PC-9 (cell line): ENCODE results near the gene AMZ1. TPM values are rescaled to one million over a fixed set of nuclear protein-coding genes. Genes with fewer than 3 reads are reported as not detected.

Source experiments
- BruUV-seq: library from RNA; stranded (reverse); fragments of 400-500 nt; replicated peaks from 2 replicates; lab custom pipeline; 2021; lab: Mats Ljungman, UMichigan
- CTCF ChIA-PET: fragments of 300-600 bp; sonication (Branson Sonifier 250); formaldehyde crosslinking; loops from one replicate; lab custom pipeline; 2022; ENCODE audit warnings: antibody characterized with exemption; lab: Charles Lee
- POLR2A ChIA-PET: fragments of 300-600 bp; sonication (Branson Sonifier 250); formaldehyde crosslinking; loops from one replicate; lab custom pipeline; 2022; ENCODE audit warnings: antibody characterized with exemption; ENCODE audit not compliant: unreplicated experiment; lab: Charles Lee
- DNase-seq, 2 experiments: peaks; one replicate each; pipeline versions ENCODE4 v3.0.0 to v3.0.0-alpha.2; 2015 to 2022; ENCODE audit warnings: mixed read lengths in 1 of 2
- H2AFZ ChIP-seq: fragments of 200-600 bp; sonication (generic); 2 replicates; pipeline ENCODE4 v1.8.1; 2017; ENCODE audit warnings: antibody characterized with exemption
- H3F3A ChIP-seq: fragments of 200-600 bp; sonication (generic); 2 replicates; pipeline ENCODE4 v1.8.1; 2017; ENCODE audit warnings: antibody characterized with exemption, mild to moderate bottlenecking, low read depth; ENCODE audit not compliant: insufficient read depth
- H3K27ac ChIP-seq: fragments of 200-600 bp; sonication (generic); 2 replicates; pipeline ENCODE4 v1.6.1; 2016; ENCODE audit warnings: mixed run types
- H3K27me3 ChIP-seq: fragments of 200-600 bp; sonication (generic); 2 replicates; pipeline ENCODE4 v1.6.1; 2016; ENCODE audit warnings: low read depth, mixed run types; ENCODE audit not compliant: insufficient read depth
- H3K36me3 ChIP-seq: fragments of 200-600 bp; sonication (generic); 2 replicates; pipeline ENCODE4 v1.6.1; 2016; ENCODE audit warnings: low read depth, mixed run types
- H3K4me1 ChIP-seq: fragments of 200-600 bp; sonication (generic); replicated peaks from 2 replicates; pipeline ENCODE4 v1.6.1; 2016; ENCODE audit warnings: mixed run types; ENCODE audit not compliant: insufficient read depth
- H3K4me2 ChIP-seq: fragments of 200-600 bp; sonication (generic); 2 replicates; pipeline ENCODE4 v1.6.1; 2017; ENCODE audit warnings: mixed run types
- H3K4me3 ChIP-seq: fragments of 200-600 bp; sonication (generic); 2 replicates; pipeline ENCODE4 v1.6.1; 2016; ENCODE audit warnings: mixed run types
- H3K79me2 ChIP-seq: fragments of 200-600 bp; sonication (generic); 2 replicates; pipeline ENCODE4 v1.6.1; 2017; ENCODE audit warnings: low read depth, mixed run types
- H3K9me2 ChIP-seq: fragments of 200-600 bp; sonication (generic); 2 replicates; pipeline ENCODE4 v1.8.1; 2017; ENCODE audit warnings: mild to moderate bottlenecking; ENCODE audit not compliant: insufficient read depth
- H3K9me3 ChIP-seq: fragments of 200-600 bp; sonication (generic); 2 replicates; pipeline ENCODE4 v1.8.1; 2016; ENCODE audit warnings: low read depth; ENCODE audit not compliant: insufficient read depth
- H4K20me1 ChIP-seq: fragments of 200-600 bp; sonication (generic); 2 replicates; pipeline ENCODE4 v1.8.1; 2017; ENCODE audit not compliant: insufficient read depth
- CTCF ChIP-seq: fragments of 200-600 bp; sonication (generic); conservative IDR thresholded peaks from 2 replicates; pipeline ENCODE4 v1.6.1; 2017; ENCODE audit warnings: mixed run types, antibody characterized with exemption, mild to moderate bottlenecking, moderate library complexity
- EZH2 ChIP-seq: fragments of 200-600 bp; sonication (generic); IDR thresholded peaks from 2 replicates; pipeline ENCODE4 v1.8.0; 2017; ENCODE audit warnings: antibody characterized with exemption, low read depth
- intact Hi-C: fragments of 100-400 bp; cut with micrococcal nuclease; formaldehyde crosslinking; loops from one replicate; pipeline ENCODE4 v1.10.0; 2022; ENCODE audit not compliant: unreplicated experiment
- total RNA-seq: library from RNA; stranded (reverse); gene quantifications from 2 replicates; pipeline ENCODE4 v1.2.3, GENCODE V29; 2021

Gene AMZ1
- total RNA-seq, 1 experiment from 2014 or later, result not detected

- H3K79me2 ChIP-seq, result peaks cover 73% of the 10 kb centered on the region
- POLR2A ChIA-PET, result interaction anchor here (0.6 to 0.7 kb wide), 2 partner anchors 23 to 96 kb away, joined by 3 to 11 read pairs; no protein-coding TSS in a partner anchor
- H3K9me3 ChIP-seq, result 0 out of 2 replicates have a peak, but pooled peaks cover 2% of the 10 kb centered on the region
- no peak overlapping the region for H3K4me3 ChIP-seq
- peaks cover 20% of the 10 kb centered on the region for H3F3A ChIP-seq
- CTCF ChIA-PET, result interaction anchor here (0.6 kb wide), 1 partner anchor 41 kb away, joined by 3 read pairs; no protein-coding TSS in a partner anchor
- intact Hi-C loops, result no loop called here
- no peaks in the 10 kb centered on the region for H3K27me3 ChIP-seq
- peaks cover 8% of the 10 kb centered on the region for H3K4me1 ChIP-seq
- H3K36me3 ChIP-seq, result peaks cover 13% of the 10 kb centered on the region
- no TSS peak for BruUV-seq
- H4K20me1 ChIP-seq, result no peaks in the 10 kb centered on the region
- DNase-seq, result no peak
- no peak overlapping the region for H3K4me2 ChIP-seq
- H3K9me2 ChIP-seq, result no peaks in the 10 kb centered on the region
- H2AFZ ChIP-seq, result no peak overlapping the region
- no peak overlapping the region for H3K27ac ChIP-seq
- TF ChIP-seq CTCF, result no peak
- no peak for TF ChIP-seq EZH2
Measured at GRCh38 chr7:2751086-2751485, 63.1 kb downstream of the AMZ1 start.

- H3K27me3 ChIP-seq, result no peaks in the 10 kb centered on the region
- no peak overlapping the region for H2AFZ ChIP-seq
- H3K4me1 ChIP-seq, result peaks cover 28% of the 10 kb centered on the region
- no peaks in the 10 kb centered on the region for H3K9me3 ChIP-seq
- H3K9me2 ChIP-seq, result no peaks in the 10 kb centered on the region
- DNase-seq, result no peak
- no peak overlapping the region for H3K4me3 ChIP-seq
- H3K27ac ChIP-seq, result no peak overlapping the region
- H3K79me2 ChIP-seq, result peaks cover 70% of the 10 kb centered on the region
- intact Hi-C loops, result no loop called here
- no peaks in the 10 kb centered on the region for H4K20me1 ChIP-seq
- no TSS peak for BruUV-seq
- no peak overlapping the region for H3K4me2 ChIP-seq
- ChIA-PET CTCF (no interaction called here), POLR2A (no interaction called here)
- TF ChIP-seq EZH2 (no peak), CTCF (no peak)
- H3K36me3 ChIP-seq, result peaks cover 19% of the 10 kb centered on the region
- H3F3A ChIP-seq, result peaks cover 40% of the 10 kb centered on the region
Measured at GRCh38 chr7:2753148-2753547, 65.1 kb downstream of the AMZ1 start.

GRCh38 chr7:2754086-2754485 lies 66.1 kb downstream of the AMZ1 start:
- H3K27ac ChIP-seq, result no peak overlapping the region
- no peaks in the 10 kb centered on the region for H4K20me1 ChIP-seq
- DNase-seq, result no peak
- POLR2A ChIA-PET, result no interaction called here
- peaks cover 50% of the 10 kb centered on the region for H3F3A ChIP-seq
- no peaks in the 10 kb centered on the region for H3K27me3 ChIP-seq
- peaks cover 19% of the 10 kb centered on the region for H3K36me3 ChIP-seq
- no peak overlapping the region for H2AFZ ChIP-seq
- BruUV-seq, result no TSS peak
- CTCF ChIA-PET, result no interaction called here
- TF ChIP-seq EZH2 (no peak), CTCF (no peak)
- intact Hi-C loops, result no loop called here
- peaks cover 38% of the 10 kb centered on the region for H3K4me1 ChIP-seq
- H3K79me2 ChIP-seq, result peaks cover 70% of the 10 kb centered on the region
- no peak overlapping the region for H3K4me2 ChIP-seq
- H3K9me2 ChIP-seq, result no peaks in the 10 kb centered on the region
- H3K4me3 ChIP-seq, result no peak overlapping the region
- H3K9me3 ChIP-seq, result no peaks in the 10 kb centered on the region
